NB4 (cell line): ENCODE results near the gene PKLR.

Source experiments
- CTCF ChIP-seq: IDR thresholded peaks from one replicate; pipeline ENCODE4 v1.5.1; 2012; ENCODE audit warnings: low read depth, low read length
- MAX ChIP-seq: IDR thresholded peaks from 2 replicates; pipeline ENCODE4 v1.6.1; 2011; ENCODE audit warnings: low read depth, low read length
- MYC ChIP-seq: IDR thresholded peaks from 2 replicates; pipeline ENCODE4 v1.6.1; 2011; ENCODE audit warnings: low read depth, low read length
- POLR2A ChIP-seq: IDR thresholded peaks from 2 replicates; pipeline ENCODE4 v1.6.1; 2011; ENCODE audit warnings: mild to moderate bottlenecking; ENCODE audit not compliant: insufficient read length; ENCODE audit errors: extremely low read depth

- TF ChIP-seq CTCF (peak; percentile 17), POLR2A (no peak), MYC (no peak), MAX (no peak)
These were observed 23.7 kb upstream of the PKLR start for GRCh38 chr1:155324717-155325602.
